ENCODE results near the gene EML6. TPM values are rescaled to one million over a fixed set of nuclear protein-coding genes. Genes with fewer than 3 reads are reported as not detected.
A peak's percentile ranks its signal among the peaks of the same experiment; 100 is the strongest.

EML6 gene
- total and polyA plus RNA-seq, 4 donors = 0.94 to 5.1 (median 2.0) TPM

- Histone ChIP-seq H3K4me3 (no peak overlapping the region), H3K4me1 (ENCODE audit: control insufficient read depth in 5 of 5, insufficient read depth in 5 of 5, low read length in 5 of 5) (peaks cover 0 to 1% (median 0%) of the 10 kb centered on the region in 5 donors), H3K9ac (ENCODE audit: insufficient read depth in 1 of 2, low read length in 2 of 2) (no peak overlapping the region), H3K9me3 (ENCODE audit: control insufficient read depth in 4 of 4, insufficient read depth in 3 of 4, low read length in 3 of 4) (no peaks in the 10 kb centered on the region), H3K36me3 (ENCODE audit: control insufficient read depth in 4 of 4, insufficient read depth in 4 of 4, low read length in 4 of 4) (no peaks in the 10 kb centered on the region), H3K27ac (ENCODE audit: low read depth in 1 of 2, low read length in 1 of 2) (no peak overlapping the region), H3K27me3 (ENCODE audit: control insufficient read depth in 3 of 3, insufficient read depth in 3 of 3, low read length in 2 of 3) (no peaks in the 10 kb centered on the region)
- no peak for ATAC-seq (ENCODE audit: insufficient read depth, low FRiP score)
- 57 to 70% methylated on average over 2 of the region's 2 CpGs for WGBS, 2 donors
- no peak for DNase-seq
- TF ChIP-seq CTCF (IDR thresholded peaks at IDR 0.05; ENCODE audit: control extremely low read depth, extremely low read depth) = no peak
Measured at GRCh38 chr2:54845514-54845913, 122.1 kb downstream of the EML6 start.

GRCh38 chr2:54850171-54851122, 127.0 kb downstream of the EML6 start:
- Histone ChIP-seq H3K4me1 (ENCODE audit: control insufficient read depth in 5 of 5, insufficient read depth in 5 of 5, low read length in 5 of 5) (peaks cover 0 to 4% (median 0%) of the 10 kb centered on the region in 5 donors), H3K27me3 (ENCODE audit: control insufficient read depth in 3 of 3, insufficient read depth in 3 of 3, low read length in 2 of 3) (no peaks in the 10 kb centered on the region), H3K9ac (ENCODE audit: insufficient read depth in 1 of 2, low read length in 2 of 2) (no peak overlapping the region), H3K36me3 (ENCODE audit: control insufficient read depth in 4 of 4, insufficient read depth in 4 of 4, low read length in 4 of 4) (no peaks in the 10 kb centered on the region), H3K4me3 (no peak overlapping the region), H3K9me3 (ENCODE audit: control insufficient read depth in 4 of 4, insufficient read depth in 3 of 4, low read length in 3 of 4) (no peaks in the 10 kb centered on the region), H3K27ac (ENCODE audit: low read depth in 1 of 2, low read length in 1 of 2) (no peak overlapping the region)
- WGBS, 2 donors = 95 to 97% methylated on average over 8 of the region's 8 CpGs
- no peak for TF ChIP-seq CTCF (IDR thresholded peaks at IDR 0.05; ENCODE audit: control extremely low read depth, extremely low read depth)
- no peak for DNase-seq
- ATAC-seq (ENCODE audit: insufficient read depth, low FRiP score) = no peak

- DNase-seq (peak in 1 of 3 donors; percentile 13), ATAC-seq (ENCODE audit: insufficient read depth, low FRiP score) (no peak)
- Histone ChIP-seq H3K27me3 (ENCODE audit: control insufficient read depth in 3 of 3, insufficient read depth in 3 of 3, low read length in 2 of 3) (no peaks in the 10 kb centered on the region), H3K27ac (ENCODE audit: low read depth in 1 of 2, low read length in 1 of 2) (no peak overlapping the region), H3K4me1 (ENCODE audit: control insufficient read depth in 5 of 5, insufficient read depth in 5 of 5, low read length in 5 of 5) (peaks cover 0 to 4% (median 0%) of the 10 kb centered on the region in 5 donors), H3K9me3 (ENCODE audit: control insufficient read depth in 4 of 4, insufficient read depth in 3 of 4, low read length in 3 of 4) (no peaks in the 10 kb centered on the region), H3K4me3 (no peak overlapping the region), H3K9ac (ENCODE audit: insufficient read depth in 1 of 2, low read length in 2 of 2) (no peak overlapping the region), H3K36me3 (ENCODE audit: control insufficient read depth in 4 of 4, insufficient read depth in 4 of 4, low read length in 4 of 4) (no peaks in the 10 kb centered on the region)
- WGBS, 2 donors = 85% methylated on average over 5 of the region's 5 CpGs
- TF ChIP-seq CTCF (IDR thresholded peaks at IDR 0.05; ENCODE audit: control extremely low read depth, extremely low read depth) = no peak
Measured at GRCh38 chr2:54853616-54854310, 130.3 kb downstream of the EML6 start.
